ENCODE results near the gene RIT2.

DNA sequence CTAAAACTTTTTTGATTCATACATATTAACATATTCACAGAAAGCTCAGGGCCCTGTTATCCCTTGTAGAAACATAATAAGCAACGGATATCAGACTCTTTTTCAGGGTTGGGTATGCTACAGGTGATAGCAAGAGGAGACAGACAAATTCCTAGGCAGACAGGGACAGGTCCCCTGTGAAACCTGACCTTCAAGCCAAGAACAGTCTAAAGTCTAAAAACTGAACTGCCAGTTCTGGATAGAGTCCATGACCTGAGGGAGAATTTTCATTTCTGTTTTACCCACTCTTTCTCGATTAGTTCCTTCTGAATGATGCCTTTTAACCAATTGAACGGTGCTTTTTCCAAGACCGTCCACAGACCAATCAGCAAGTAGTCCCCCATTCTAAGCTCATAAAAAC lies 54.2 kb downstream of the RIT2 start:
- TF ChIP-seq NFIC (IDR thresholded peaks at IDR 0.05) = no peak
- no peak for TF ChIP-seq TAF1 (IDR thresholded peaks at IDR 0.05; ENCODE audit: low read depth)
- TF ChIP-seq, protein P1, sequence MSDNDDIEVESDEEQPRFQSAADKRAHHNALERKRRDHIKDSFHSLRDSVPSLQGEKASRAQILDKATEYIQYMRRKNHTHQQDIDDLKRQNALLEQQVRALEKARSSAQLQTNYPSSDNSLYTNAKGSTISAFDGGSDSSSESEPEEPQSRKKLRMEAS (IDR thresholded peaks at IDR 0.05) = no peak
- TF ChIP-seq ZBTB7A (IDR thresholded peaks at IDR 0.05; ENCODE audit: low read depth) = no peak
- TF ChIP-seq EP300 (IDR thresholded peaks at IDR 0.05; ENCODE audit: borderline replicate concordance) = no peak
- TF ChIP-seq, protein P2, sequence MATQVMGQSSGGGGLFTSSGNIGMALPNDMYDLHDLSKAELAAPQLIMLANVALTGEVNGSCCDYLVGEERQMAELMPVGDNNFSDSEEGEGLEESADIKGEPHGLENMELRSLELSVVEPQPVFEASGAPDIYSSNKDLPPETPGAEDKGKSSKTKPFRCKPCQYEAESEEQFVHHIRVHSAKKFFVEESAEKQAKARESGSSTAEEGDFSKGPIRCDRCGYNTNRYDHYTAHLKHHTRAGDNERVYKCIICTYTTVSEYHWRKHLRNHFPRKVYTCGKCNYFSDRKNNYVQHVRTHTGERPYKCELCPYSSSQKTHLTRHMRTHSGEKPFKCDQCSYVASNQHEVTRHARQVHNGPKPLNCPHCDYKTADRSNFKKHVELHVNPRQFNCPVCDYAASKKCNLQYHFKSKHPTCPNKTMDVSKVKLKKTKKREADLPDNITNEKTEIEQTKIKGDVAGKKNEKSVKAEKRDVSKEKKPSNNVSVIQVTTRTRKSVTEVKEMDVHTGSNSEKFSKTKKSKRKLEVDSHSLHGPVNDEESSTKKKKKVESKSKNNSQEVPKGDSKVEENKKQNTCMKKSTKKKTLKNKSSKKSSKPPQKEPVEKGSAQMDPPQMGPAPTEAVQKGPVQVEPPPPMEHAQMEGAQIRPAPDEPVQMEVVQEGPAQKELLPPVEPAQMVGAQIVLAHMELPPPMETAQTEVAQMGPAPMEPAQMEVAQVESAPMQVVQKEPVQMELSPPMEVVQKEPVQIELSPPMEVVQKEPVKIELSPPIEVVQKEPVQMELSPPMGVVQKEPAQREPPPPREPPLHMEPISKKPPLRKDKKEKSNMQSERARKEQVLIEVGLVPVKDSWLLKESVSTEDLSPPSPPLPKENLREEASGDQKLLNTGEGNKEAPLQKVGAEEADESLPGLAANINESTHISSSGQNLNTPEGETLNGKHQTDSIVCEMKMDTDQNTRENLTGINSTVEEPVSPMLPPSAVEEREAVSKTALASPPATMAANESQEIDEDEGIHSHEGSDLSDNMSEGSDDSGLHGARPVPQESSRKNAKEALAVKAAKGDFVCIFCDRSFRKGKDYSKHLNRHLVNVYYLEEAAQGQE (IDR thresholded peaks at IDR 0.05; ENCODE audit: low read depth) = no peak
- TF ChIP-seq RAD21 (IDR thresholded peaks at IDR 0.05; ENCODE audit: low read depth) = no peak
- TF ChIP-seq CEBPB (IDR thresholded peaks at IDR 0.05) = no peak
- TF ChIP-seq CREB1 (IDR thresholded peaks at IDR 0.05; ENCODE audit: low read depth) = no peak
- TF ChIP-seq TEAD4 (IDR thresholded peaks at IDR 0.05) = no peak
- no peak for TF ChIP-seq YY1 (IDR thresholded peaks at IDR 0.05; ENCODE audit: low read depth)
- TF ChIP-seq, protein P3, sequence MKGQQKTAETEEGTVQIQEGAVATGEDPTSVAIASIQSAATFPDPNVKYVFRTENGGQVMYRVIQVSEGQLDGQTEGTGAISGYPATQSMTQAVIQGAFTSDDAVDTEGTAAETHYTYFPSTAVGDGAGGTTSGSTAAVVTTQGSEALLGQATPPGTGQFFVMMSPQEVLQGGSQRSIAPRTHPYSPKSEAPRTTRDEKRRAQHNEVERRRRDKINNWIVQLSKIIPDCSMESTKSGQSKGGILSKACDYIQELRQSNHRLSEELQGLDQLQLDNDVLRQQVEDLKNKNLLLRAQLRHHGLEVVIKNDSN (IDR thresholded peaks at IDR 0.05) = no peak
- no peak for TF ChIP-seq FOXM1 (IDR thresholded peaks at IDR 0.05; ENCODE audit: borderline replicate concordance, low read depth)
